Neural cell (in vitro differentiated cells): ENCODE results near the gene ERC2. TPM values are rescaled to one million over a fixed set of nuclear protein-coding genes. Genes with fewer than 3 reads are reported as not detected.

Source experiments
- H2AFZ ChIP-seq: fragments of 200-600, 300-800 bp; sonication (generic), shearing (Covaris generic); 2 replicates; pipeline ENCODE4 v1.6.0; 2014; ENCODE audit warnings: low read depth, mild to moderate bottlenecking, antibody characterized with exemption, low read length, moderate library complexity
- H3F3A ChIP-seq: fragments of 200-600 bp; shearing (Covaris generic); 2 replicates; pipeline ENCODE4 v1.6.1; 2016; ENCODE audit warnings: mild to moderate bottlenecking, moderate library complexity, mixed read lengths, antibody characterized with exemption, low read length; ENCODE audit not compliant: insufficient read depth, poor library complexity, severe bottlenecking
- H3K27ac ChIP-seq: fragments of 200-600, 300-800 bp; sonication (generic), shearing (Covaris generic); 2 replicates; pipeline ENCODE4 v1.5.1; 2014; ENCODE audit warnings: mild to moderate bottlenecking, low read length, moderate library complexity
- H3K27me3 ChIP-seq: fragments of 300-800, 200-600 bp; sonication (generic), shearing (Covaris generic); 2 replicates; pipeline ENCODE4 v1.6.0; 2014; ENCODE audit warnings: mild to moderate bottlenecking, low read depth, low read length, moderate library complexity; ENCODE audit not compliant: insufficient read depth
- H3K36me3 ChIP-seq: fragments of 300-800, 200-600 bp; sonication (generic), shearing (Covaris generic); 2 replicates; pipeline ENCODE4 v1.5.1; 2014; ENCODE audit warnings: mild to moderate bottlenecking, antibody characterized with exemption, low read length, moderate library complexity; ENCODE audit not compliant: insufficient read depth
- H3K4me2 ChIP-seq: fragments of 300-800, 200-600 bp; sonication (generic), shearing (Covaris generic); 2 replicates; pipeline ENCODE4 v1.6.0; 2014; ENCODE audit warnings: mild to moderate bottlenecking, low read length
- H3K4me3 ChIP-seq: fragments of 300-800, 200-600 bp; sonication (generic), shearing (Covaris generic); 2 replicates; pipeline ENCODE4 v1.5.1; 2014; ENCODE audit warnings: mild to moderate bottlenecking, low read length, moderate library complexity
- H3K79me2 ChIP-seq: fragments of 200-600 bp; shearing (Covaris generic); replicated peaks from 2 replicates; pipeline ENCODE4 v1.6.0; 2014; ENCODE audit warnings: mild to moderate bottlenecking, low read length, moderate library complexity; ENCODE audit not compliant: insufficient read depth
- H3K9ac ChIP-seq: fragments of 300-800, 200-600 bp; sonication (generic), shearing (Covaris generic); 2 replicates; pipeline ENCODE4 v1.6.1; 2016; ENCODE audit warnings: mild to moderate bottlenecking, low read length, mixed read lengths
- H3K9me2 ChIP-seq: fragments of 200-600 bp; shearing (Covaris generic); 2 replicates; pipeline ENCODE4 v1.6.1; 2016; ENCODE audit warnings: mild to moderate bottlenecking, low read length, mixed read lengths; ENCODE audit not compliant: insufficient read depth
- H3K9me3 ChIP-seq: fragments of 200-600, 300-800 bp; sonication (generic), shearing (Covaris generic); 2 replicates; pipeline ENCODE4 v1.6.1; 2016; ENCODE audit warnings: mild to moderate bottlenecking, mixed run types, low read length, moderate library complexity, mixed read lengths
- H4K20me1 ChIP-seq: fragments of 200-600 bp; shearing (Covaris generic); 2 replicates; pipeline ENCODE4 v1.6.1; 2016; ENCODE audit warnings: mild to moderate bottlenecking, mixed run types; ENCODE audit not compliant: insufficient read depth
- CTCF ChIP-seq: fragments of 450-650 bp; IDR thresholded peaks from 2 replicates; pipeline ENCODE4 v1.5.1; 2014; ENCODE audit warnings: antibody characterized with exemption, mild to moderate bottlenecking, moderate library complexity; ENCODE audit not compliant: poor library complexity, severe bottlenecking
- EP300 ChIP-seq: fragments of 450-650 bp; conservative IDR thresholded peaks from 2 replicates; pipeline ENCODE4 v1.6.1; 2014; ENCODE audit warnings: antibody characterized with exemption, mild to moderate bottlenecking, moderate library complexity; ENCODE audit not compliant: poor library complexity, severe bottlenecking
- EZH2 ChIP-seq: fragments of 200-600, 300-800 bp; shearing (Covaris generic), sonication (generic); IDR thresholded peaks from 2 replicates; pipeline ENCODE4 v1.6.1; 2014; ENCODE audit warnings: antibody characterized with exemption, low read length, borderline replicate concordance, mild to moderate bottlenecking; ENCODE audit not compliant: insufficient read depth, poor library complexity, severe bottlenecking
- MXI1 ChIP-seq: fragments of 450-650 bp; conservative IDR thresholded peaks from 2 replicates; pipeline ENCODE4 v1.6.1; 2014; ENCODE audit warnings: antibody characterized with exemption, mild to moderate bottlenecking; ENCODE audit not compliant: poor library complexity, severe bottlenecking
- POLR2AphosphoS5 ChIP-seq: IDR thresholded peaks from 2 replicates; pipeline ENCODE4 v1.6.1; 2012
- RAD21 ChIP-seq: fragments of 450-650 bp; conservative IDR thresholded peaks from 2 replicates; pipeline ENCODE4 v1.6.1; 2014; ENCODE audit warnings: antibody characterized with exemption, mild to moderate bottlenecking, moderate library complexity
- SMC3 ChIP-seq: fragments of 450-650 bp; conservative IDR thresholded peaks from 2 replicates; pipeline ENCODE4 v1.6.1; 2014; ENCODE audit warnings: antibody characterized with exemption, mild to moderate bottlenecking, moderate library complexity; ENCODE audit not compliant: poor library complexity
- TAF1 ChIP-seq: IDR thresholded peaks from 2 replicates; pipeline ENCODE4 v1.6.1; 2012; ENCODE audit warnings: low read depth
- polyA plus RNA-seq: library from polyadenylated mRNA; depleted of rRNA; stranded (reverse); fragments of >200 nt; gene quantifications from 2 replicates; pipeline ENCODE4 v1.2.3, GENCODE V29; 2014
- TF ChIP-seq, protein P1 (sequence below): IDR thresholded peaks from 2 replicates; pipeline ENCODE4 v1.6.1; 2012; ENCODE audit warnings: borderline replicate concordance

ERC2 gene
- polyA plus RNA-seq, 1 donor from 2014 or later: 60.4 TPM

DNA sequence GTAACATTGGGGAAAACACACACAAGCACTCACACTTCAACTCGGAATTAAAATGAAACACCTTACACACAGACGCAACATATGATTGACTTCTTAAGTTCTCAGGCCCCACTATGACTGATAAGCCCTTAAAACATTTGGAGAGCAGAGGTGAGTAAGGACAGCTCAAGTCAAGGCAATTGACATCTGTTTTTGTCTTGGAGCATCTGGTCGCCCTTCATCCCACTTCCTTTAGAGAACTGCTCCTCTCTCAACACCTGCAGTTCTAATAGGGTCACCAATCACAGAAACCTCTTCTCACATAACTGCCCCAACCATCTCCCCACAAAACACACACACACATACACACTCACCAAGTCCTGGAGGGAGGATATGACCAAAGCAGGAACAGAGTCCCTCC is 43.4 kb downstream of the ERC2 start:
- peaks cover 4% of the 10 kb centered on the region for H3K9me3 ChIP-seq
- H2AFZ ChIP-seq: no peak overlapping the region
- H3K36me3 ChIP-seq: peaks cover 12% of the 10 kb centered on the region
- no peaks in the 10 kb centered on the region for H3F3A ChIP-seq
- H3K27me3 ChIP-seq: no peaks in the 10 kb centered on the region
- no peaks in the 10 kb centered on the region for H4K20me1 ChIP-seq
- H3K79me2 ChIP-seq: no peaks in the 10 kb centered on the region
- no peak for TF ChIP-seq EZH2
- TF ChIP-seq CTCF: no peak
- TF ChIP-seq RAD21: no peak
- no peak for TF ChIP-seq MXI1
- TF ChIP-seq SMC3: no peak
- TF ChIP-seq TAF1: no peak
- no peak for TF ChIP-seq EP300
- no peaks in the 10 kb centered on the region for H3K9me2 ChIP-seq
- H3K4me2 ChIP-seq: no peak overlapping the region
- no peak overlapping the region for H3K4me3 ChIP-seq
- H3K9ac ChIP-seq: no peak overlapping the region
- no peak overlapping the region for H3K27ac ChIP-seq

DNA sequence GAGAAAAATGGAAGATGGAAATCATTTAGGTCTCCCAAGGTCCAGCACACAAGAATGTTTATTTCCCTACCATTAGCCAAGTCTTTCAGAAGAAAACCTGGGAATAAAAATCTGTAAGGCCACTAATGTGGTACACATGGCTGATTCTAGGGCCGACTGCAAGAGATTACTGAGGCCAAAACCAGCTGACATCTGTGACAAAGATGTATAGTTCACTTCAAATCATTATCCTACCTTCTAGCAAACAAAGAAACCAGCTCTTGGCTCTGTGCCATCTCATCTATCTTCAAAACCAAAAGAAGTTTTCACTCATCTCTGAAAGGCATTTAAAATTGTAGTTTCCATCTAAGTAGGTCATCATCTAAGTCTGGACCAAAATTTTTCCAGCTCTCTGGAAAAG is 43.9 kb downstream of the ERC2 start:
- peaks cover 12% of the 10 kb centered on the region for H3K36me3 ChIP-seq
- H3K4me2 ChIP-seq: no peak overlapping the region
- H3K27ac ChIP-seq: no peak overlapping the region
- no peaks in the 10 kb centered on the region for H3K27me3 ChIP-seq
- no peaks in the 10 kb centered on the region for H3F3A ChIP-seq
- H3K9ac ChIP-seq: no peak overlapping the region
- peaks cover 4% of the 10 kb centered on the region for H3K9me3 ChIP-seq
- TF ChIP-seq EP300 (no peak), RAD21 (no peak), MXI1 (no peak)
- no peaks in the 10 kb centered on the region for H3K9me2 ChIP-seq
- H2AFZ ChIP-seq: no peak overlapping the region
- H4K20me1 ChIP-seq: no peaks in the 10 kb centered on the region
- no peak overlapping the region for H3K4me3 ChIP-seq
- H3K79me2 ChIP-seq: no peaks in the 10 kb centered on the region

- Histone ChIP-seq H3K4me2 (no peak overlapping the region), H3K27ac (no peak overlapping the region), H3K9me3 (peaks cover 4% of the 10 kb centered on the region), H3F3A (no peaks in the 10 kb centered on the region), H2AFZ (no peak overlapping the region), H3K9me2 (no peaks in the 10 kb centered on the region), H3K79me2 (no peaks in the 10 kb centered on the region), H3K9ac (no peak overlapping the region), H3K4me3 (no peak overlapping the region), H3K36me3 (peaks cover 9% of the 10 kb centered on the region), H4K20me1 (no peaks in the 10 kb centered on the region), H3K27me3 (no peaks in the 10 kb centered on the region)
- TF ChIP-seq SMC3: no peak
- no peak for TF ChIP-seq POLR2AphosphoS5
- TF ChIP-seq TAF1: no peak
- TF ChIP-seq, protein P1, sequence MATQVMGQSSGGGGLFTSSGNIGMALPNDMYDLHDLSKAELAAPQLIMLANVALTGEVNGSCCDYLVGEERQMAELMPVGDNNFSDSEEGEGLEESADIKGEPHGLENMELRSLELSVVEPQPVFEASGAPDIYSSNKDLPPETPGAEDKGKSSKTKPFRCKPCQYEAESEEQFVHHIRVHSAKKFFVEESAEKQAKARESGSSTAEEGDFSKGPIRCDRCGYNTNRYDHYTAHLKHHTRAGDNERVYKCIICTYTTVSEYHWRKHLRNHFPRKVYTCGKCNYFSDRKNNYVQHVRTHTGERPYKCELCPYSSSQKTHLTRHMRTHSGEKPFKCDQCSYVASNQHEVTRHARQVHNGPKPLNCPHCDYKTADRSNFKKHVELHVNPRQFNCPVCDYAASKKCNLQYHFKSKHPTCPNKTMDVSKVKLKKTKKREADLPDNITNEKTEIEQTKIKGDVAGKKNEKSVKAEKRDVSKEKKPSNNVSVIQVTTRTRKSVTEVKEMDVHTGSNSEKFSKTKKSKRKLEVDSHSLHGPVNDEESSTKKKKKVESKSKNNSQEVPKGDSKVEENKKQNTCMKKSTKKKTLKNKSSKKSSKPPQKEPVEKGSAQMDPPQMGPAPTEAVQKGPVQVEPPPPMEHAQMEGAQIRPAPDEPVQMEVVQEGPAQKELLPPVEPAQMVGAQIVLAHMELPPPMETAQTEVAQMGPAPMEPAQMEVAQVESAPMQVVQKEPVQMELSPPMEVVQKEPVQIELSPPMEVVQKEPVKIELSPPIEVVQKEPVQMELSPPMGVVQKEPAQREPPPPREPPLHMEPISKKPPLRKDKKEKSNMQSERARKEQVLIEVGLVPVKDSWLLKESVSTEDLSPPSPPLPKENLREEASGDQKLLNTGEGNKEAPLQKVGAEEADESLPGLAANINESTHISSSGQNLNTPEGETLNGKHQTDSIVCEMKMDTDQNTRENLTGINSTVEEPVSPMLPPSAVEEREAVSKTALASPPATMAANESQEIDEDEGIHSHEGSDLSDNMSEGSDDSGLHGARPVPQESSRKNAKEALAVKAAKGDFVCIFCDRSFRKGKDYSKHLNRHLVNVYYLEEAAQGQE: no peak
- TF ChIP-seq CTCF: no peak
- TF ChIP-seq EZH2: no peak
- TF ChIP-seq MXI1: no peak
- TF ChIP-seq RAD21: no peak
- no peak for TF ChIP-seq EP300
Observed at GRCh38 chr3:56423661-56424099, 44.6 kb downstream of the ERC2 start.
